ENCODE results near the gene NKX2-3. TPM values are rescaled to one million over a fixed set of nuclear protein-coding genes. Genes with fewer than 3 reads are reported as not detected.

NKX2-3 gene
- total and polyA plus RNA-seq, 2 donors from 2014 or later: not detected

GRCh38 chr10:99548041-99548530, 15.3 kb downstream of the NKX2-3 start:
- TF ChIP-seq CTCF (IDR thresholded peaks at IDR 0.05; ENCODE audit: borderline replicate concordance, extremely low read depth, insufficient read depth): peak; percentile 18
- no peak overlapping the region for H3K4me3 ChIP-seq (ENCODE audit: low read length in 3 of 3)
- H3K27ac ChIP-seq (ENCODE audit: low read depth in 2 of 2, low read length in 2 of 2): no peak overlapping the region
- DNase-seq (no peak), FAIRE-seq (no peak)
- no peak overlapping the region for H3K9ac ChIP-seq (ENCODE audit: low read length in 3 of 3)
- intact Hi-C loops (cut with DNase I): no loop called here
- no peaks in the 10 kb centered on the region for H3K36me3 ChIP-seq (ENCODE audit: control insufficient read depth in 2 of 3, insufficient read depth in 3 of 3, low read length in 3 of 3)
- peaks cover 30% of the 10 kb centered on the region for H3K27me3 ChIP-seq (ENCODE audit: control insufficient read depth, insufficient read depth, low read length)
- H3K9me3 ChIP-seq (ENCODE audit: control insufficient read depth in 2 of 3, insufficient read depth in 1 of 3, low read length in 3 of 3): no peaks in the 10 kb centered on the region
- H3K4me1 ChIP-seq (ENCODE audit: control insufficient read depth in 2 of 3, insufficient read depth in 2 of 3, low read depth in 1 of 3, low read length in 3 of 3): no peaks in the 10 kb centered on the region

DNA sequence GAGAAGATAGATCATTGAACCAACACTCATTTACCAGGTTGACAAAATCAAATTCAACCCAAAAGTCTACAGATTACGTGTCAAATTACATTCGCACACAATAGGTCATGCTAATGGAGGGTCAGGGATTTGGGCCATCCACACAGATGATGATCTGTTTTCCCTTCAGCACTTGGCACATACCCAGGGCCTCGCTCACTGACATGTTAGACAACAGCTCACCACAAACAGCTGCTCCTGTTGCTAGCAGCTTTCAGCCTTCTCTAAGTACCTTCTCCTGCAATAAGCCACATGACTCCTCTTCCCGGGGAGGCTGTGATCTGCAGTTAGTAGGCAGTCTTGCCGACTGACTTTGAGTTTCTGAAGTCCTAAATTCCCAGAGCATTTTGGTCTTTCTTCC, 18.4 kb downstream of the NKX2-3 start:
- Histone ChIP-seq H3K9me3 (ENCODE audit: control insufficient read depth in 2 of 3, insufficient read depth in 1 of 3, low read length in 3 of 3) (no peaks in the 10 kb centered on the region), H3K4me3 (ENCODE audit: low read length in 3 of 3) (no peak overlapping the region), H3K36me3 (ENCODE audit: control insufficient read depth in 2 of 3, insufficient read depth in 3 of 3, low read length in 3 of 3) (no peaks in the 10 kb centered on the region), H3K27me3 (ENCODE audit: control insufficient read depth, insufficient read depth, low read length) (peaks cover 16% of the 10 kb centered on the region), H3K27ac (ENCODE audit: low read depth in 2 of 2, low read length in 2 of 2) (no peak overlapping the region), H3K4me1 (ENCODE audit: control insufficient read depth in 2 of 3, insufficient read depth in 2 of 3, low read depth in 1 of 3, low read length in 3 of 3) (no peaks in the 10 kb centered on the region), H3K9ac (ENCODE audit: low read length in 3 of 3) (no peak overlapping the region)
- FAIRE-seq: no peak
- TF ChIP-seq CTCF (IDR thresholded peaks at IDR 0.05; ENCODE audit: borderline replicate concordance, extremely low read depth, insufficient read depth): no peak
- intact Hi-C loops (cut with DNase I): no loop called here
- no peak for DNase-seq

GRCh38 chr10:99551616-99552015, 18.9 kb downstream of the NKX2-3 start:
- H3K9me3 ChIP-seq (ENCODE audit: control insufficient read depth in 2 of 3, insufficient read depth in 1 of 3, low read length in 3 of 3): no peaks in the 10 kb centered on the region
- no peak overlapping the region for H3K9ac ChIP-seq (ENCODE audit: low read length in 3 of 3)
- DNase-seq (no peak), FAIRE-seq (no peak)
- TF ChIP-seq CTCF (IDR thresholded peaks at IDR 0.05; ENCODE audit: borderline replicate concordance, extremely low read depth, insufficient read depth): no peak
- H3K27me3 ChIP-seq (ENCODE audit: control insufficient read depth, insufficient read depth, low read length): peaks cover 12% of the 10 kb centered on the region
- no peaks in the 10 kb centered on the region for H3K36me3 ChIP-seq (ENCODE audit: control insufficient read depth in 2 of 3, insufficient read depth in 3 of 3, low read length in 3 of 3)
- H3K4me1 ChIP-seq (ENCODE audit: control insufficient read depth in 2 of 3, insufficient read depth in 2 of 3, low read depth in 1 of 3, low read length in 3 of 3): no peaks in the 10 kb centered on the region
- no peak overlapping the region for H3K27ac ChIP-seq (ENCODE audit: low read depth in 2 of 2, low read length in 2 of 2)
- intact Hi-C loops (cut with DNase I): no loop called here
- no peak overlapping the region for H3K4me3 ChIP-seq (ENCODE audit: low read length in 3 of 3)

- H3K4me3 ChIP-seq (ENCODE audit: low read length in 3 of 3): no peak overlapping the region
- DNase-seq (peak in 1 of 5 donors; percentile 17), FAIRE-seq (no peak)
- no peak overlapping the region for H3K27ac ChIP-seq (ENCODE audit: low read depth in 2 of 2, low read length in 2 of 2)
- H3K27me3 ChIP-seq (ENCODE audit: control insufficient read depth, insufficient read depth, low read length): peaks cover 3% of the 10 kb centered on the region
- intact Hi-C loops (cut with DNase I): no loop called here
- H3K9me3 ChIP-seq (ENCODE audit: control insufficient read depth in 2 of 3, insufficient read depth in 1 of 3, low read length in 3 of 3): no peaks in the 10 kb centered on the region
- no peaks in the 10 kb centered on the region for H3K4me1 ChIP-seq (ENCODE audit: control insufficient read depth in 2 of 3, insufficient read depth in 2 of 3, low read depth in 1 of 3, low read length in 3 of 3)
- no peaks in the 10 kb centered on the region for H3K36me3 ChIP-seq (ENCODE audit: control insufficient read depth in 2 of 3, insufficient read depth in 3 of 3, low read length in 3 of 3)
- H3K9ac ChIP-seq (ENCODE audit: low read length in 3 of 3): no peak overlapping the region
- TF ChIP-seq CTCF (IDR thresholded peaks at IDR 0.05; ENCODE audit: borderline replicate concordance, extremely low read depth, insufficient read depth): no peak
Measured at GRCh38 chr10:99555371-99555770, 22.6 kb downstream of the NKX2-3 start.
